Heart left ventricle (tissue), 13 donors: ENCODE measurements around the gene RBSN.

Experiments used
- CTCF ChIP-seq, 12 donors: fragments of 200-600 bp; sonication (generic) in 4 of 12; IDR thresholded peaks; one replicate each; pipeline versions ENCODE4 v1.5.0 to v1.8.0; 2018 to 2022; ENCODE audit warnings: antibody characterized with exemption in 12 of 12, mild to moderate bottlenecking in 5 of 12
- POLR2A ChIP-seq, 2 donors: fragments of 450-650 bp; IDR thresholded peaks; one replicate each; pipeline ENCODE4 v1.6.1; 2017; ENCODE audit warnings: antibody characterized with exemption in 2 of 2, mild to moderate bottlenecking in 2 of 2, moderate library complexity in 2 of 2
- donor health status: ischemic (EF 13 %, LVEDD 7.1; RV severe dilation, severe dysfunction).
- donor health status: DM: no; HTN: yes; CAD: no.
- donor health status: DM: no; HTN: no; CAD: no.
- donor health status: ischemic (EF 25% LVEDD 6.9; RV normal size, moderate dysfunction).
- donor health status: ischemic (EF 25% LVEDD 5.7; RV mildly dilated, moderate dysfunction).
- donor health status: ischemic (EF 35%, LVEDD 5.7; RV mildly dilated, moderate dysfunction).
- donor health status: nonischemic (EF 11% LVEDD 7.7; RV severe dilation, severe dysfunction).
- donor health status: DM: yes; HTN: yes; CAD: no.
- donor health status: PGD.
- donor health status: ischemic (EF 29% LVEDD 5.4; RV normal size, mild dysfunction).
- donor health status: nonischemic (EF 23%, LVEDD 6.1; RV moderate dilation, normal function).

GRCh38 chr3:15064299-15064834, 34.6 kb downstream of the RBSN start:
- TF ChIP-seq CTCF (IDR thresholded peaks at IDR 0.05) (no peak), POLR2A (IDR thresholded peaks at IDR 0.05) (no peak)
